HCT116 (cell line): ENCODE data around the gene CLRN1.

ENCODE experiments used
- CBX3 ChIP-seq: IDR thresholded peaks from 2 replicates; pipeline ENCODE4 v1.6.1; 2012; ENCODE audit warnings: low read depth
- EZH2 ChIP-seq: fragments of 200-600 bp; sonication (generic); IDR thresholded peaks from 2 replicates; pipeline ENCODE4 v1.6.1; 2017; ENCODE audit warnings: antibody characterized with exemption, mixed run types
- EZH2phosphoT487 ChIP-seq: fragments of 200-600 bp; IDR thresholded peaks from 2 replicates; pipeline ENCODE4 v1.6.1; 2018; ENCODE audit warnings: antibody characterized with exemption, borderline replicate concordance
- POLR2A ChIP-seq: IDR thresholded peaks from 2 replicates; pipeline ENCODE4 v1.7.0; 2011; ENCODE audit warnings: borderline replicate concordance; ENCODE audit not compliant: insufficient read depth, insufficient read length; ENCODE audit errors: extremely low read depth
- POLR2AphosphoS5 ChIP-seq: IDR thresholded peaks from 2 replicates; pipeline ENCODE4 v1.6.1; 2011; ENCODE audit warnings: mild to moderate bottlenecking, low read depth, low read length, moderate library complexity
- SP1 ChIP-seq: IDR thresholded peaks from 2 replicates; pipeline ENCODE4 v1.6.1; 2012; ENCODE audit warnings: low read depth
- SRF ChIP-seq: IDR thresholded peaks from 2 replicates; pipeline ENCODE4 v1.6.1; 2012; ENCODE audit warnings: low read depth
- TCF7L2 ChIP-seq: IDR thresholded peaks from 2 replicates; pipeline ENCODE4 v1.7.0; 2011; ENCODE audit warnings: borderline replicate concordance, inconsistent platforms; ENCODE audit not compliant: insufficient read depth, insufficient read length; ENCODE audit errors: extremely low read depth
- YY1 ChIP-seq: IDR thresholded peaks from 2 replicates; pipeline ENCODE4 v1.6.1; 2011; ENCODE audit warnings: low read length, low read depth, moderate library complexity, mild to moderate bottlenecking; ENCODE audit not compliant: insufficient replicate concordance; ENCODE audit errors: extremely low read depth
- ZNF274 ChIP-seq: fragments of 200-500 bp; sonication (Bioruptor generic); IDR thresholded peaks from 2 replicates; pipeline ENCODE4 v1.6.1; 2014; ENCODE audit warnings: mild to moderate bottlenecking, low read depth, low read length, inconsistent platforms
- TF ChIP-seq, protein P1 (sequence below), 3 experiments: fragments of 200-600 bp in 1 of 3; sonication (generic) in 1 of 3; IDR thresholded peaks in 2 of 3; conservative IDR thresholded peaks in 1 of 3; 2 replicates each; pipeline ENCODE4 v1.5.1; 2012 to 2017; ENCODE audit warnings: low read depth in 2 of 3, low read length in 2 of 3, antibody characterized with exemption in 1 of 3, borderline replicate concordance in 1 of 3, control low read depth in 1 of 3, mild to moderate bottlenecking in 1 of 3, mixed read lengths in 1 of 3, mixed run types in 1 of 3, moderate library complexity in 1 of 3; ENCODE audit not compliant: insufficient read depth in 1 of 3
- TF ChIP-seq, protein P2 (sequence below): IDR thresholded peaks from 2 replicates; pipeline ENCODE4 v1.6.1; 2012; ENCODE audit warnings: low read depth
- TF ChIP-seq, protein P3 (sequence below): IDR thresholded peaks from 2 replicates; pipeline ENCODE4 v1.6.1; 2012

DNA sequence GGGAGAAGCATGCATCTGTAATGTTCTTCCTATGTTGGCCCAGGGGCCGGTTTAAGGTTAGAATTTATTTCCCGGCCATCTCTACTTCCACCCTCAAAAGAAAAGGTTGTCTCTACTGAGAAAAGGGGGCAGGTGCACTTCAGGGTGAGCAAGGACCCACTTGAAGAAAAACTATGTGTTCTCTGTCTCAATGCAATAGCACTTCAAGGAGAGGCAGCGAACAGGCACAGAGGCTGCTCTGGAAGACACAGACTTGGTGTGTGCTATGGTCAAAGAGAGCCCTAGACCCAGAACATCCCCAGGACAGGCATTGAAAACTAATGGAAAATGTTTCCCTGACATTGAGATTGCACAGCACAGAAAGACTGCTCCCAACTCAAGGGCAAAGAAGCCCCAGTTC, 74.9 kb downstream of the CLRN1 start:
- TF ChIP-seq, protein P1, sequence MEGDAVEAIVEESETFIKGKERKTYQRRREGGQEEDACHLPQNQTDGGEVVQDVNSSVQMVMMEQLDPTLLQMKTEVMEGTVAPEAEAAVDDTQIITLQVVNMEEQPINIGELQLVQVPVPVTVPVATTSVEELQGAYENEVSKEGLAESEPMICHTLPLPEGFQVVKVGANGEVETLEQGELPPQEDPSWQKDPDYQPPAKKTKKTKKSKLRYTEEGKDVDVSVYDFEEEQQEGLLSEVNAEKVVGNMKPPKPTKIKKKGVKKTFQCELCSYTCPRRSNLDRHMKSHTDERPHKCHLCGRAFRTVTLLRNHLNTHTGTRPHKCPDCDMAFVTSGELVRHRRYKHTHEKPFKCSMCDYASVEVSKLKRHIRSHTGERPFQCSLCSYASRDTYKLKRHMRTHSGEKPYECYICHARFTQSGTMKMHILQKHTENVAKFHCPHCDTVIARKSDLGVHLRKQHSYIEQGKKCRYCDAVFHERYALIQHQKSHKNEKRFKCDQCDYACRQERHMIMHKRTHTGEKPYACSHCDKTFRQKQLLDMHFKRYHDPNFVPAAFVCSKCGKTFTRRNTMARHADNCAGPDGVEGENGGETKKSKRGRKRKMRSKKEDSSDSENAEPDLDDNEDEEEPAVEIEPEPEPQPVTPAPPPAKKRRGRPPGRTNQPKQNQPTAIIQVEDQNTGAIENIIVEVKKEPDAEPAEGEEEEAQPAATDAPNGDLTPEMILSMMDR (IDR thresholded peaks at IDR 0.05 in 2 of 3, conservative IDR thresholded peaks at IDR 0.05 in 1 of 3; ENCODE audit: borderline replicate concordance in 1 of 3, insufficient read depth in 1 of 3, low read depth in 2 of 3, low read length in 2 of 3), result no peak
- TF ChIP-seq SP1, result no peak
- no peak for TF ChIP-seq SRF
- no peak for TF ChIP-seq EZH2phosphoT487
- no peak for TF ChIP-seq EZH2
- TF ChIP-seq ZNF274, result no peak
- TF ChIP-seq, protein P2, sequence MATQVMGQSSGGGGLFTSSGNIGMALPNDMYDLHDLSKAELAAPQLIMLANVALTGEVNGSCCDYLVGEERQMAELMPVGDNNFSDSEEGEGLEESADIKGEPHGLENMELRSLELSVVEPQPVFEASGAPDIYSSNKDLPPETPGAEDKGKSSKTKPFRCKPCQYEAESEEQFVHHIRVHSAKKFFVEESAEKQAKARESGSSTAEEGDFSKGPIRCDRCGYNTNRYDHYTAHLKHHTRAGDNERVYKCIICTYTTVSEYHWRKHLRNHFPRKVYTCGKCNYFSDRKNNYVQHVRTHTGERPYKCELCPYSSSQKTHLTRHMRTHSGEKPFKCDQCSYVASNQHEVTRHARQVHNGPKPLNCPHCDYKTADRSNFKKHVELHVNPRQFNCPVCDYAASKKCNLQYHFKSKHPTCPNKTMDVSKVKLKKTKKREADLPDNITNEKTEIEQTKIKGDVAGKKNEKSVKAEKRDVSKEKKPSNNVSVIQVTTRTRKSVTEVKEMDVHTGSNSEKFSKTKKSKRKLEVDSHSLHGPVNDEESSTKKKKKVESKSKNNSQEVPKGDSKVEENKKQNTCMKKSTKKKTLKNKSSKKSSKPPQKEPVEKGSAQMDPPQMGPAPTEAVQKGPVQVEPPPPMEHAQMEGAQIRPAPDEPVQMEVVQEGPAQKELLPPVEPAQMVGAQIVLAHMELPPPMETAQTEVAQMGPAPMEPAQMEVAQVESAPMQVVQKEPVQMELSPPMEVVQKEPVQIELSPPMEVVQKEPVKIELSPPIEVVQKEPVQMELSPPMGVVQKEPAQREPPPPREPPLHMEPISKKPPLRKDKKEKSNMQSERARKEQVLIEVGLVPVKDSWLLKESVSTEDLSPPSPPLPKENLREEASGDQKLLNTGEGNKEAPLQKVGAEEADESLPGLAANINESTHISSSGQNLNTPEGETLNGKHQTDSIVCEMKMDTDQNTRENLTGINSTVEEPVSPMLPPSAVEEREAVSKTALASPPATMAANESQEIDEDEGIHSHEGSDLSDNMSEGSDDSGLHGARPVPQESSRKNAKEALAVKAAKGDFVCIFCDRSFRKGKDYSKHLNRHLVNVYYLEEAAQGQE, result no peak
- no peak for TF ChIP-seq POLR2A
- TF ChIP-seq CBX3, result no peak
- TF ChIP-seq, protein P3, sequence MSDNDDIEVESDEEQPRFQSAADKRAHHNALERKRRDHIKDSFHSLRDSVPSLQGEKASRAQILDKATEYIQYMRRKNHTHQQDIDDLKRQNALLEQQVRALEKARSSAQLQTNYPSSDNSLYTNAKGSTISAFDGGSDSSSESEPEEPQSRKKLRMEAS, result no peak
- no peak for TF ChIP-seq YY1
- no peak for TF ChIP-seq TCF7L2
- TF ChIP-seq POLR2AphosphoS5, result no peak
